ENCODE measurements around the gene NT5DC1. TPM values are rescaled to one million over a fixed set of nuclear protein-coding genes. Genes with fewer than 3 reads are reported as not detected.

The NT5DC1 gene
- polyA plus RNA-seq, 2 of the 4 experiments (the other 2 are of a cell fraction): 26.9 to 31.5 TPM

DNA sequence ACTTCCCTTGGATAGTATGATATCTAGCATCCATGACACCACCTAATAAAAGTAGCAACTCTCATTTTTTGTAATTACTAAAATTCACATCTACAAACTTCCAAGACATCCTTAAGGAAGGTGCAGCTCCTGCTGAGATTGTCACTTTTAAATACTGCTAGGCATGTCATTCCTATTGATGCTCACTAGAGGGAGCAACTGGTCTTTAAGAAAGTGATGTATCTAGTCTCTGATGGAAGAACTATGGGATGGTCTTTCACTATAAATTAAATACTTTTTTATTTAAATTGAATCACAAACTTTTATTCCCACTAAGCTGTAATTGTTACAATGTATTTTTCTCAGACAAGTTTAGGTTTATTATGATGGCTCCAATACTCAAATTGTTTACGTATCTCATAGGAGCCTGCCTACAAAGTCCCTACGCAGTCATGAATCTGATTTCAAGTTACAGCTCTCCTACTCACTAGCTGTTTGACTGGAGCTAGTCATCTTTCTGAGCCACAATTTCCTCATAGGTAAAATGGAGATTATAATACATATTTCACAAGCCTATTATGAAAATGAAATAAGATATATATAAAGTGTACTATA is 187.1 kb downstream of the NT5DC1 start:
- Histone ChIP-seq H3K9me3 (no peaks in the 10 kb centered on the region), H3K27ac (no peak overlapping the region), H3K4me2 (no peak overlapping the region), H3K4me3 (no peak overlapping the region), H3K4me1 (no peaks in the 10 kb centered on the region)
- WGBS (ENCODE audit: missing lambda C conversion rate): 93% methylated on average over 2 of the region's 2 CpGs
- FAIRE-seq: no peak
- TF ChIP-seq GATA3 (IDR thresholded peaks at IDR 0.05; ENCODE audit: borderline replicate concordance) (no peak), CHD2 (IDR thresholded peaks at IDR 0.05; ENCODE audit: low read length, partially characterized antibody) (no peak), POLR2AphosphoS2 (conservative IDR thresholded peaks at IDR 0.05; ENCODE audit: low read length) (no peak), RAD21 (conservative IDR thresholded peaks at IDR 0.05 in 1 of 2, IDR thresholded peaks at IDR 0.05 in 1 of 2) (peak; percentile 76 to 78), SMC3 (IDR thresholded peaks at IDR 0.05) (peak; percentile 76), FOXS1 (CRISPR knock-in tag; IDR thresholded peaks at IDR 0.05) (no peak)
- TF ChIP-seq, protein P1, sequence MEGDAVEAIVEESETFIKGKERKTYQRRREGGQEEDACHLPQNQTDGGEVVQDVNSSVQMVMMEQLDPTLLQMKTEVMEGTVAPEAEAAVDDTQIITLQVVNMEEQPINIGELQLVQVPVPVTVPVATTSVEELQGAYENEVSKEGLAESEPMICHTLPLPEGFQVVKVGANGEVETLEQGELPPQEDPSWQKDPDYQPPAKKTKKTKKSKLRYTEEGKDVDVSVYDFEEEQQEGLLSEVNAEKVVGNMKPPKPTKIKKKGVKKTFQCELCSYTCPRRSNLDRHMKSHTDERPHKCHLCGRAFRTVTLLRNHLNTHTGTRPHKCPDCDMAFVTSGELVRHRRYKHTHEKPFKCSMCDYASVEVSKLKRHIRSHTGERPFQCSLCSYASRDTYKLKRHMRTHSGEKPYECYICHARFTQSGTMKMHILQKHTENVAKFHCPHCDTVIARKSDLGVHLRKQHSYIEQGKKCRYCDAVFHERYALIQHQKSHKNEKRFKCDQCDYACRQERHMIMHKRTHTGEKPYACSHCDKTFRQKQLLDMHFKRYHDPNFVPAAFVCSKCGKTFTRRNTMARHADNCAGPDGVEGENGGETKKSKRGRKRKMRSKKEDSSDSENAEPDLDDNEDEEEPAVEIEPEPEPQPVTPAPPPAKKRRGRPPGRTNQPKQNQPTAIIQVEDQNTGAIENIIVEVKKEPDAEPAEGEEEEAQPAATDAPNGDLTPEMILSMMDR (IDR thresholded peaks at IDR 0.05): peak; percentile 81
- ChIA-PET CTCF (interaction anchor here (0.6 to 3.3 kb wide), 49 partner anchors 9 to 329 kb away, joined by 3 to 34 read pairs (median 4); partner anchors contain the start of genes CALHM4, DSE, RSPH4A and RWDD1), POLR2A (interaction anchor here (1.7 to 1.8 kb wide), 2 partner anchors 8 to 84 kb away, joined by 5 to 6 read pairs; partner anchors contain the start of gene TSPYL1)
- peak in 1 of 2 experiments; percentile 61 for DNase-seq (ENCODE audit: low read depth in 1 of 2, low spot score in 1 of 2)
- ATAC-seq: peak; percentile 56 to 86; a peak in 4 of 6 replicates

DNA sequence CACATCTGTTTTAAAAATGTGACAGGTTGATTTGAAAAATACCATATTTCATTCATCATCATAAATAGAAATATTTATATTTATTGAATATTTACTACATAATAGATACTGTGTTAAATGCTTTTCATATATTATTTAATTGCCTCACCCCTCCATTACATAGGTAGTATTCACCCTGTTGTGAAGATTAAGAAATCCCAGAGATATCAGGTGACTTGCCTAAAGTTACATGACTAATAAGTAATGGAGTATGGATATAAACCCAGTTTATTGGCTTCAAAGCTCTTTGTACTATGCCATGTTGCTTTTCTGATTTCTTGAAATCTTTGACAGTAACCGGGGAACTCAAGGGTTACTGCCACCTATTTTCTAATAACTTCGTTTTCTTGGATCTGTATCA is 189.2 kb downstream of the NT5DC1 start:
- no peaks in the 10 kb centered on the region for H3K9me3 ChIP-seq
- H3K27ac ChIP-seq: no peak overlapping the region
- no peak for TF ChIP-seq HOXB5 (CRISPR knock-in tag; IDR thresholded peaks at IDR 0.05)
- TF ChIP-seq JUNB (IDR thresholded peaks at IDR 0.05): no peak
- TF ChIP-seq RCOR1 (IDR thresholded peaks at IDR 0.05; ENCODE audit: low read depth, low read length): no peak
- no peak for TF ChIP-seq NR3C1 (IDR thresholded peaks at IDR 0.05)
- TF ChIP-seq PHF8 (IDR thresholded peaks at IDR 0.05; ENCODE audit: borderline replicate concordance, low read depth): no peak
- TF ChIP-seq MAZ (IDR thresholded peaks at IDR 0.05; ENCODE audit: borderline replicate concordance, low read depth, low read length): no peak
- TF ChIP-seq, protein P2, sequence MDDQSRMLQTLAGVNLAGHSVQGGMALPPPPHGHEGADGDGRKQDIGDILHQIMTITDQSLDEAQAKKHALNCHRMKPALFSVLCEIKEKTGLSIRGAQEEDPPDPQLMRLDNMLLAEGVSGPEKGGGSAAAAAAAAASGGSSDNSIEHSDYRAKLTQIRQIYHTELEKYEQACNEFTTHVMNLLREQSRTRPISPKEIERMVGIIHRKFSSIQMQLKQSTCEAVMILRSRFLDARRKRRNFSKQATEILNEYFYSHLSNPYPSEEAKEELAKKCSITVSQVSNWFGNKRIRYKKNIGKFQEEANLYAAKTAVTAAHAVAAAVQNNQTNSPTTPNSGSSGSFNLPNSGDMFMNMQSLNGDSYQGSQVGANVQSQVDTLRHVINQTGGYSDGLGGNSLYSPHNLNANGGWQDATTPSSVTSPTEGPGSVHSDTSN (IDR thresholded peaks at IDR 0.05): no peak
- no peak for TF ChIP-seq HEYL (CRISPR knock-in tag; IDR thresholded peaks at IDR 0.05)
- TF ChIP-seq ESRRA (IDR thresholded peaks at IDR 0.05; ENCODE audit: borderline replicate concordance, low read length): no peak
- DNase-seq (ENCODE audit: low read depth in 1 of 2, low spot score in 1 of 2): no peak
- POLR2A ChIA-PET: no interaction called here
- WGBS (ENCODE audit: missing lambda C conversion rate): 50% methylated on average over 2 of the region's 2 CpGs
- H3K4me3 ChIP-seq: no peak overlapping the region
- no peaks in the 10 kb centered on the region for H3K4me1 ChIP-seq
- no peak overlapping the region for H3K4me2 ChIP-seq
- FAIRE-seq: no peak
- CTCF ChIA-PET: interaction anchor here (3.0 to 3.3 kb wide), 2 partner anchors 22 to 244 kb away, joined by 17 to 34 read pairs; no protein-coding TSS in a partner anchor
- ATAC-seq: no peak

DNA sequence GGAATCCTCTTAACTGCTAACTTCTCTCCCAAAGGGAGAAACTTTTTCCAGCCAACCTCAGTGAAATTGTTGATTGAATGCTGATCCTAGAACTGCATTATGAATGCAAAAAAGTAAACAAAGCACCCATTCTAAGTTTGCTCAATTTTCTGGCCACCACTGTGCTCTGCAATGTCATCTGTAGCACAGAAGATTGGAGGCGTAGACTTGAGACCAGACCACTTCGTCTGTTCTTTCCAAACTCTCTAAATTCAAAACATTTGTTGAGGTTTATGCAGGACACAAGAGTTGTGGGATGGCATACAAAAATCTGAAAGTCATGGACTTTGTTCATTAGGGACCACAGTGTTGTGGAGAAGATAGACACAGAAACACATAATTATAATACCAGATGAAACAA is 190.1 kb downstream of the NT5DC1 start:
- H3K4me2 ChIP-seq: no peak overlapping the region
- H3K9me3 ChIP-seq: no peaks in the 10 kb centered on the region
- H3K4me3 ChIP-seq: no peak overlapping the region
- no peak overlapping the region for H3K27ac ChIP-seq
- H3K4me1 ChIP-seq: no peaks in the 10 kb centered on the region
- 70% methylated on average over 2 of the region's 2 CpGs for WGBS (ENCODE audit: missing lambda C conversion rate)
- ATAC-seq (no peak), DNase-seq (ENCODE audit: low read depth in 1 of 2, low spot score in 1 of 2) (no peak), FAIRE-seq (no peak)
- CTCF ChIA-PET: interaction anchor here (1.0 kb wide), 1 partner anchor 244 kb away, joined by 3 read pairs; no protein-coding TSS in a partner anchor
- POLR2A ChIA-PET: no interaction called here
- TF ChIP-seq NR3C1 (IDR thresholded peaks at IDR 0.05) (no peak), ZFP36 (IDR thresholded peaks at IDR 0.05; ENCODE audit: borderline replicate concordance, partially characterized antibody) (no peak), ZSCAN20 (CRISPR knock-in tag; IDR thresholded peaks at IDR 0.05) (no peak), HEYL (CRISPR knock-in tag; IDR thresholded peaks at IDR 0.05) (no peak), ZNF302 (CRISPR knock-in tag; IDR thresholded peaks at IDR 0.05) (no peak), POLR2AphosphoS2 (conservative IDR thresholded peaks at IDR 0.05; ENCODE audit: low read length) (no peak), CBX8 (IDR thresholded peaks at IDR 0.05) (no peak), JUNB (IDR thresholded peaks at IDR 0.05) (no peak), RAD21 (conservative IDR thresholded peaks at IDR 0.05 in 1 of 2, IDR thresholded peaks at IDR 0.05 in 1 of 2) (no peak), MAZ (IDR thresholded peaks at IDR 0.05; ENCODE audit: borderline replicate concordance, low read depth, low read length) (no peak), PHF8 (IDR thresholded peaks at IDR 0.05; ENCODE audit: borderline replicate concordance, low read depth) (no peak)
- TF ChIP-seq, protein P1 (IDR thresholded peaks at IDR 0.05): no peak
- TF ChIP-seq, protein P2 (IDR thresholded peaks at IDR 0.05): no peak

Measured in A549 (cell line).